ENCODE data around the gene PABPC1L.
A peak's percentile ranks its signal among the peaks of the same experiment; 100 is the strongest.
"Not testable (repeated sequence)": the region's sequence is repeated elsewhere in the genome, so short reads cannot be mapped to it uniquely, and the experiment has no call there.

Gene PABPC1L

DNA sequence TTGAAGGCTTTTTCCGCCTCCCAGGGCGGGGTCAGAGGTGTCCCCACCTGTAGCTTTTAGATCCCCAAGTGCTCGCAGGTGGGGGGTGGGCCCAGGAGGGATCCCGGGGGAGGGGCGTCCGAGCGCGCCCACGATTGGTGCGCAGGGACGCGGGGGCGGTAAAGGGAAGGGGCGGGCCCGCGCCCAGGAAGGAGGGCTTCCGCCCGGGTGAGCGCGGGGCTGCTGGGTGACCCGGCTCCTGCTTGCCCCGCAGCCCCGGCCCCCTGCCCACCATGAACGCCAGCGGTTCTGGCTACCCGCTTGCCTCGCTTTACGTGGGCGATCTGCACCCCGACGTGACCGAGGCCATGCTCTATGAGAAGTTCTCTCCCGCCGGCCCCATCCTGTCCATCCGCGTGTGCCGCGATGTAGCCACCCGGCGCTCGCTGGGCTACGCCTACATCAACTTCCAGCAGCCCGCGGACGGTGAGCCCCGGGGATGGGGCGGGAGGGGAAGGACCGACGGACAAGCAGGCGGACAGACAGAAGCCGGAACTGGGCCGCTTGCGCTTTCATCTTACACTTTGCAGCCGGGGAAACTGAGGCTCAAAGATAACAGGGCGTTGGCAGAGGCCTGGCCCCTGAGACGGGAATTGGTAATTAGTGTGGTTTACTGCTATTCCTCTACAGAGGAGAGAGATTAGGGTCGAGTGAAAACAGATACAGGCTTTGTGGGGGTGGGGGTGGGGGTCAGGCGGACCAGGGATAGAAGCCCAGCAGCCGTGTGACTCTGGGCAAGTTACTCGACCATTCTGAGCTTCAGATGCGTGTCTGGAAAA is at the start of gene PABPC1L:
PABPC1L (plus strand) TSS at position 189 of the 818 bp plus-strand sequence; CDS start at position 273, 84 bp downstream.
- peak; percentile 57 to 75 for DNase-seq

DNA sequence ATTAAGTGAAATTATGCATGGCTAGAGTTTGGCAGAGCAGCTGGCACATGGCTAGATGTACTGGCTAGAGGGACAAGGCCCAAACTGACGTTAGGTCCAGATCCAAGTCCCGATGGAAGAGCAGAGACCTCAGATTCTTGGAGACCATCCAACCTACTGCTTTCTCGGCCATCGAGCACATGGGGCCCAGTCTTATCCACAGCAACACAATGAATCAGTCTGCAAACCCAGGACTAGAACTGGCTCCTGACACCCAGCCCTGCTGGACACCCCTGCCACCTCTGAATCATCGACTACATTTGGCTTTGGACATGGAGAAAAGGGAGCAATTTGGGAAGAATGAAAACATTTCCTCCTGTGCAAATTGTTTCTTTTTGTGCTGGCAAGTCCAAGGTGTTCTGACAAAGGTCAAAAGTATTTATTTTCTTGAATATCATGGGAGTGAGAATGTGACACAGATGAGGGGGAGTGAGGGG is 48.3 kb upstream of the PABPC1L start:
- no peak for DNase-seq

DNA sequence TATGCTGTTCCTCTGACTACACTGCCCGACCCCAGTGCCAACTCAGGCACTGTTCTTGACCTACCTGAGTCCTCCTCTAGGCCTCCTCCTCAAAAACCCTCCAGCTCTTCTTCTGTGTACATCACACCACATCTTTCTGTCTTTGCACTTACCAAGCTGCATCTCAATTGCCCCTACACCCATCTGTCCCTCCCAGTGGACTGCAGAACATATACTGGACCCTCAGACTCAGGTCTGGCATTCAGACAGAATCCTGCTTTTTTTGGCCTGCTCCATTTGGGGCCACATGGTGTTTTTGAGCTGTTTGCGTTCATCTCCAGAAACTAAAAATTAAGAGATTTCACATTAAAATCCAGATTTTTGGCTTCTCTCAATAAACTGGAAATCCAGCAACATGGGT is 47.6 kb upstream of the PABPC1L start:
- no peak for DNase-seq

DNA sequence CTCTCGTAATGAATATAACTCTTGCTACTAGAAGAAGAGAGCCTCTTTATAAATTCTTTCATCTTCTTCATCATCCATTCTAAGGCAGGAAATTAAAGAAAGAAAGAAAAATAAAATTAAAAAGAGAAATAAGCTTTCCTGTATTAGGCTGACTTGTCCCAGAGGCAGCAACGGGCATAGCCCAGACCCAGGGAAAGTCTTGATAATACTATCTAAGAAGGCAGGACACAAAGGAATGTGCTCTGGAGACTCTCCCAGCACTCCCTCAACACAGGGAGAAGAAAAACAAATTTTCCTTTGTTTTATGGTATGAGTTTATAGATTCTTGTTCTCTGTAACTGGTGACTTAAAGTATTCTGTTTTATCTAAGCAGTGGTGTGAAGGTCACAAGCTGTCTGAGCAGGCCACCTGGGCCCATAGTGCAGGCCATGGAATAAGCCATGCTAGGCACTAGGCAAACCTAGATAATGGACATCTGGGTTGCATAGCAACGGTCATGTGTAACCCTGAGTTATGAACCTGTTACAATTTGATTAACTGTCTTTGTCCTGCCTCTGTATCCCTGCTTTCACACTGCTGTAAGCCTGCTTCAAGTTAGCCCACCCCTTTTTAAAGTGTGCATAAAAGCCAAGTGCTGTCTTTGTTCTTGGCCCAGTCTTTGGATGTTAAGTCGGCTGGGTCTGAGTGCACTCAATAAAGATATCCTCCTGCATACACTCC is 46.3 kb upstream of the PABPC1L start:
- DNase-seq, result not testable (repeated sequence)

DNA sequence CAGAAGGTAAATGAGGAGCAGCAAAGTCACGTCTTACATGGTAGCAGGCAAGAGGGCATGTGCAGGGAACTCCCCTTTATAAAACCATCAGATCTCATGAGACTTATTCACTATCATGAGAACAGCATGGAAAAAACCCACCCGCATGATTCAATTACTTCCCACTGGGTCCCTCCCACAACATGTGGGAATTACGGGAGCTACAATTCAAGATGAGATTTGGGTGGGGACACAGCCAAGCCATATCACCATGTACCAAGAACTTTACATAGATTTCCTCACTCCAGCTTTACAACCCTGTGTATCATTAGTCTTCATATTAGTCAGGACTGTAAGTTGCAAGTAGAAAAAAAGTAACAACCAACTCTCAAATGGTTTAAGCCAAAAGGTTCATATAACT is 45.4 kb upstream of the PABPC1L start:
- DNase-seq, result not testable (repeated sequence)

DNA sequence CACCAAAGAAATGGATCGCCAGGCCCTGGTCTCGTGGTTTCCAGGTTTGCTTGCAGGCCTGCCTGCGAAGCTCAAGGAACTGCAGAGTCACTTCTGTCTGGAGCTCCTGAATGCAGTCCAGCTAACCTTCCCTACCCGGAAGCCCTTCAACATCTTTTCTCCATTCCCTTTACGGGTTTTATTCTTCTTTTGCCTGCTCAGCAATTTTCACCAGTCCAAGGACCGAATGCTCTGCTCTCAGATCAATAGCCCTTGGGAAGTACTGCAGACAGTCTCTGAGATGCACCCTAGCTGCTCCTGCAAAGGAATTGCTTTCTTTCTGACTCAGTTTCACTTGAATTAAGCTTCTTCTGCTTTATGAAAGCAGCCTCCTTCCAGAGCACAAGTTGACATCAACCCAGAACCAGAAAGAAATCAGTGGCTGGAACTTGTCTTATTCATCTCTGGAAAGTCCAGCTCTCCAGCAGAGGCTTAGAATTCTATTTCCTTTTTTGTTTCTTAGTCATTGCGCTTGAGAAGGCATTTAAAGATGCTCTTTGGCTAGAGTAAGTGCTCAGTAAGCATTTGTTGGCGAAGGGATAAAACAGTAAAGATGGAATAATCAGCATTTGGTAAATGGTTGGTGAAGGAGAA is 43.0 kb upstream of the PABPC1L start:
- no peak for DNase-seq

DNA sequence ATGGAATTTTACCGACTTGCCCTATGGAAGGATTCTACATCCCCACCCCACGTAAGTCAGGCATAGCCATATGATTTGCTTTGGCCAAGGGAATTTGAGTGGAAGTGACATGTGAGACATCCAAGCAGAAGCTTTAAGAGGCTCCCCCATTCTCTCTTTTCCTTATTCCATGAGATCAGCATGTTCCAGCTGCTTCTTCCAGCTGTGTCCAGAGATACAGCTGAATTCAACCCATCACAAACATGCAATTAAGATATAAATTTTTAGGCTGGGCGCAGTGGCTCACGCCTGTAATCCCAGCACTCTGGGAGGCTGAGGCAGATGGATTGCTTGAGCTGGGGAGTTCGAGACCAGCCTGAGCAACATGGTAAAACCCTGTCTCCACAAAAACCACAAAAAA is 40.4 kb upstream of the PABPC1L start:
- DNase-seq, result no peak

DNA sequence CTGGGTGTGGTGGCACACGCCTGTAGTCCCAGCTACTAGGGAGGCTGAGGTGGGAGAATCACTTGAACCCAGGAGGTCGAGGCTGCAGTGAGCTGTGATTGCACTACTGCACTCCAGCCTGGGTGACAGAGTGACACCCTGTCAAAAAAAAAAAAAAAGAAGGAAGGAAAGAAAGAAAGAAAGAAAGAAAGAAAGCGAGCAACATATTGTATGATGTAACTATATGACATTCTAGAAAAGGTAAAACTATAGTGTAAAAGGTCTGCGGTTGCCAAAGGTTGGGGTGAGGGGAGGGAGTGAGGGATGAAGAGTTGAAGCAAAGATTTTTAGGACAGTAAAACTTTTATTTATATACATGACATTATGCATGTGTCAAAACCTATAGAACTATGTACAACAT is 27.5 kb upstream of the PABPC1L start:
- DNase-seq, result not testable (repeated sequence)

DNA sequence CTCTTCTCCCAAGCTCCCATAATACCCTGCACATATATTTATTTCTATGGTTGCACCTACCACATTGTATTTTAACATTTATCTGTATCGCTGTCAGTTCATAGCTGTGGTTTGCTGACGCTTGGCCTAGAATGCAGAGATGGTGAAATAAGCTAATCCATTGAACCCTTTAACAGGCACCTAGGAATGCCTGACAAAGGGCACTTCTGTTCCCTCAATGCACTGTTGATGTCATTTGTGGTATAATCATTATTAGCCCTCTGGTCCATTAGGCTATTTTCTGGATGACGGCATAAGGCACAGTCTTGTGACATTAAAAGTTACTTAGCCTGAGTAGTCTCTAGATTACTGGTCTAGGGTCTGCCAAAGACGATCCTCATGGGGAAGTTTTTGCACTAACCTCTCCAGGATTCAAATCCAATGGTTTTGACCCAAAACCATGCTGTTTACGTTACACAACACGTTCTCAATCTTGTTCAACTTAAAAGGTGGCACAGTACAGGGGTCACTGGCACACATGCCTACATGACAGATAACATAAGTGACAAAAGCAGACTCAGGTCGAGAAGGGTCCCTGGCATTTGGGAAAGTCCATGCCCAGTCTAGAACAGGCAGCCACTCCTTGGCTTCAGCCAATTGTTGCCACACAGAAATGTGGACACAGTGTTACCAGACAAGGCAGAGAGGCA is 26.5 kb upstream of the PABPC1L start:
- no peak for DNase-seq

DNA sequence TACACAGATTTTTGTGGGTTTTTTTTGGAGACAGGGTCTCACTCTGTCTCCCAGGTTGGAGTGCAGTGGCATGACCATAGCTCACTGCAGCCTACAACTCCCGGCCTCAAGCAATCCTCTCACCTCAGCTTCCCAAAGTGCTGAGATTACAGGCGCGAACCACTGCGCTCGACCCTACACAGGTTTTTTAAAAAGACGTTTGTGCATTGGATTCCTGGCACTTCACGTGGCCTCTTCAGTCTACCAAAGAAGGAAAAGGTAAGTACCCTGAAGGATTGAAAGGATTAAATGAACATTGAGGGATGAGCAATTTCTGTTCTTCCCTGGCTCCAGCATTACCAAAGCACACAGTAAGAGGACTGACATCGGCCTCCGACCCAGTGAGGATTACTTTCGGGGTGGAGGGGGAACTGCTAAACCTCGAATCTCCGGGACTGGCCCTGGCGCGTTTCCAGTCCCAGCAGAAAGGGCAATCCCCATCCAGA is 24.9 kb upstream of the PABPC1L start:
- peak in 1 of 2 experiments; percentile 86 for DNase-seq

DNA sequence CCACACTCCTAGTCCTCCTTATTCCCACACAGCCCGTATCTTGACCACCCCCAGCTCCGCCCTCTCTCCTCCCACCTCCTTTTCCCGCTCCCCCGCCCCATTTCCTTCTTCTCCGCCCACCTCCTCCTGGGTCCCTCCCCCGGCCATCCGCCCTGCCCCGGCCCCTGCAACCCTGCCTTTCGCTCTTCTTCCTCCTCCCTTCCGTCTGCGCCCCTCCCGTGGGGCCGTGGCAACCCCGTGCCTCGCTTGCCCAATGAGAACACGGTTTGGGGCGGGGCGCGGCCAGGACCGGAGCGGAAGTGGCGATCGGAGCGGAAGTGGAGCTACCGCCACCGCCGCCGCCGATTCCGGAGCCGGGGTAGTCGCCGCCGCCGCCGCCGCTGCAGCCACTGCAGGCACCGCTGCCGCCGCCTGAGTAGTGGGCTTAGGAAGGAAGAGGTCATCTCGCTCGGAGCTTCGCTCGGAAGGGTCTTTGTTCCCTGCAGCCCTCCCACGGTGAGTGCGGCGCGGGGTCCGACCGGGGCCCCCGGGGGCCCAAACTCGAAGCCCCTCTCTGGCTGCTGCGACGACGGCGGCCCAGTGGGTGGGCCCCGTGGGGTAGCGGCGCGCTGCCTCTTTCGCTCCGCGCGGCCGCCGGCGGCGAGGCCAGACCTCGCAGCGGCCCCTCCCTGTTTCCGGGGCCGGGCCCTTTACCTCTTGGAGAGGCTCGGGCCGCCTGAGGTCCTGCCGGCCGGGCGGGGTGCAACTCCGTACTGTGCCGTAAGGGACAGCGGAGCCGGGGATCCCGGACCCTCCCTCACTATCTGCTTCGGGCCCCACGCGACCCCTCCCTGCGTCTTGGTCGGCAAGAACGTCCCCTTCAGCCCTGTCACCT is 24.2 kb upstream of the PABPC1L start, which contains the start of gene YWHAB:
YWHAB (plus strand) TSS at position 314 of the 874 bp plus-strand sequence. CDS start 15,829 bp downstream, outside the sequence.
- DNase-seq, result peak; percentile 97

DNA sequence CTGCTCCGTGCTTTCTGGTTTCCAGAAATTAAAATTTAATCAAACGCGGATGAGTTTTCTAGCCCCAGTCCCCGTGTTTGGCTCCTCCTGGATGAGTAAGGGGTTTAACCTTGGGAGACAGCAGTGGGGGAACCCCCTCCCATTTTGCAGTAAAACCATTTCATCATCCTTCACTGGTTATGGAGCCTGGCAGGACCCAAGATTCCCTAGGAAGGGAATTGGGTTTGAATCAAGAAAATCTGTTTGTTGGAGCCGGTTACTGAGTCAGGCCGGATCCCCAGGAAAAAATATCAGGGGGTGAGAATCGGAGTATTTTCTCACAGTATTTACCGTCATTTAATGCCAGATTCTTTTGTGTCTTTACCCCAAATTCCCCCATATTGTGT is 23.6 kb upstream of the PABPC1L start:
- DNase-seq, result no peak

DNA sequence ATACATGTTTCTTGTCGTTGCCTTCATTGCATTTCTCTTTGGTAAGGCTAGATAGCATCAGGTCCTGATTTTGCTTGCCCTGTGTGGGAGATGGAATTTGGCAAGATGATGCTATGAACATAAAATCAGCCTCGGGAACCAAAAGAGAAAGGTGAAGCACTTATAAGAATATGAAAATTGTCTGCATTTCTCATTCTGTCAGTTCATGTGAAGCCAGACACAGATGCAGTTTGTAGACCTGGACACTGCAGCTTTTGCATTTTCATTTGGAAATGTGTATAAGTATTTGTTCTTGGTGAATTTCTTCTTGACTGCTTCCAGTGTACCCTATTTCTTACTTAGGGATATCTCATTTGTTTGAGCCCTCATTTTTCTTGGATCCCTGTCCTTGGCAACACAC is 23.0 kb upstream of the PABPC1L start:
- no peak for DNase-seq

DNA sequence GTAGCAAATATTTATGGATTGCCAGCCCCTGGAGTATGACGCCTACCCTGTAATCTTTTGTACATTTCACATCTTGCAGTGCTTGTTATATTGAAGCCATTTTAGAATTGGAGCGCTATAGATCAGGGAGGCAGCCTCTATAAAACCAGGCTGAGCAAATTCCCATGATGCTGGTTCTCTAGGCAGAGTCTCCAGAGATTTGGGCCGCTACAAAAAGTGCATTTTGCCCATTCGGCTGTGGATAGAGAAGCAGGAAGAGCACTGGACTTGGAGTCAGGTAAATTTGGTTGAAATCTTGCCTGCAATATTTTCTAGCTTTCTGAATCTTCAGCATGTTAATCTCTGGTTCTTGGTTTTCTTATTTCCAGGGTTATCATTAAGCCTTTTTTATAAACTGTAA is 22.4 kb upstream of the PABPC1L start:
- no peak for DNase-seq

DNA sequence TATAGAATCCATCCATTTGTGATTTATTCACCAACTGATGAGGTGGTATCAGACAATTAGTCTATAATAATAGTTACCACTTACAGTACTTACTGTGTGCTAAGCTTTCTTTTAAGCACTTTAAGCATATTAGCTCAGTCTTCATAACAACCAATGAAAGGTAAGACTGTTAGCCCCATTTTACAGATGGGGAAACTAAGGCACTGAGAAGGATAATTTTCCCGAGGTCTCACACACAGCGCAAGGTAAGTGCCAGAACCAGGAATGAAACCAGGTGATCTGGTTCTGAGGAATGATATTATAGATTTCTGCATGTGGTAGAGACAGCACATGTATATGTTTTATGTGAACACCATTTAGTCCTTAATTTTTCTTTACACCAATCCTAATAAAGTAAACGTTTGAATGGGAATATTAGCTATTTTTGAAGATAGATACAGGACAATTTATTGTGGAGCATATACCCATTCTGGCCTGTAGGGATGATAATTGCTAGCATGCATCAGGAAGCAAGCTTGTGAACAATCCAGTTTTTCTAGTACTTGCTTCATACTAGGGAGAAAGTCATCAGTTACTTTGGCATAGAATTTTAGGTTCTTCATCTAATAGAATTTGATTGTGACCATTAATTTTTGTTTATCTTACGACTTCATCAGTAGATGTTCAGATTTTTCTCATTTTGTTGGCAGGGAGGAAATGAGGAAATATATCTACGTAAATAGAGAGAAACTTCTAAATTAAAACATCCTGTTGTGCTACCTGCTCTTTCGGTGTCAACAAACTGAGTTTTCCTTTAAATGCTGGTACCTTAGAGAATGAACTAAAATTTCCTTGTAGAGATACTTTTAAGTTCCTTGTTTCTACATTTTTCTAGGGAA is 21.4 kb upstream of the PABPC1L start:
- peak; percentile 30 to 56 for DNase-seq

DNA sequence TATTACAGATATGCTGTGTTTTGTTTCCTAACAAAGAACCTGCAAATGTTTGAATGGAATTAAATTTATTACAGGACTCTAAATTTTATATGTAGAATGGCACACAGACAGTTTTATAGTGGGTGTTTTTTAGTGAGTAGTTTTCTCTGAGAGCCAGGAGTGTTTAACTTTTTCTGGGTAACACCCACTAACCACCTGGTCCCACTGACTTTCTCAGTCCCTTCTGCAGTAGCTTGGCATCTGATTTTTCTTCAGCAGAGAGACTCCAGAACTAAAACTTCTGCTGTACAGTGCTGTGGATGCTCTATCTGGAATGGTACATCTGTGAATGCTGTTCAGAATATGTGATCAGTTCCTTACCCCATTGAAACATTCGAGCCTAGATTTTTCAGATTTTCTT is 18.0 kb upstream of the PABPC1L start:
- DNase-seq, result no peak

DNA sequence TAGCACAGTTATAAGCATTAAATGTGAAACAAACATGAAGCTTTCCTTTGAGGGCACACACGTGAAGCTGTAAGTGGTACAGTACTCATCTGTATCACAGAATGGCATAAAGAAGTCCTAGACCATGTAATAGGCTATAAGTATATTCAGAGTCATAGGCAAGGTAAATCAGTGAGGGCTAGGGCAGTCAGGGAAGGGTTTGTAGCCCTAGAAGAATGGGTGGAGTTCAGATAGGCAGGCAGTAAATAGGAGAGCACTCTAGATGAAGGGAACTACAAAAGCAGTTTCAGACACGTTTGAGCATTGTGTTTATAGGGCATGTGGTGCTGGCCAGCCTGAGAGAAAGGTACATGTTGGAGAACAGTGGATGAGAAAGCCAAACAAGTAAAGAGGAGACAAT is 14.9 kb upstream of the PABPC1L start:
- DNase-seq, result no peak

DNA sequence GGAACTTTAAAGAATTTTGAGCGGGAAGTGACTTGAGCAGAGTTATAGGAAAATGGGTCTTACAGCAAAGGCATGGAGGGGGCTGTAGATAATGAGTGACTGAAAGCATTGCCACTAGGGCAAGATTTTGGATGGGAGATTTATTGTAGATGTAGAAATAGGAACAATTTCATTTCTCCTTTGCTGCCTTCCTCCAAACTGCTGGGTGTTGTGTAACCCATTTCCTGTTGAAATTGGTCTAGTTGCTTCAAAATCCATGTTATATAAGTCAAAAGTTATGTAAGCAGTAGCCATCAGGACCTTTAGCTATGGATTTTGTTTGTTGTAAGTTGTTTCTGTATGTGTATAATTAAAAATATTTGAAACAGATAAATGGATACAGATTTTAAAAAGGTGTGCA is 13.3 kb upstream of the PABPC1L start:
- peak; percentile 69 to 75 for DNase-seq

DNA sequence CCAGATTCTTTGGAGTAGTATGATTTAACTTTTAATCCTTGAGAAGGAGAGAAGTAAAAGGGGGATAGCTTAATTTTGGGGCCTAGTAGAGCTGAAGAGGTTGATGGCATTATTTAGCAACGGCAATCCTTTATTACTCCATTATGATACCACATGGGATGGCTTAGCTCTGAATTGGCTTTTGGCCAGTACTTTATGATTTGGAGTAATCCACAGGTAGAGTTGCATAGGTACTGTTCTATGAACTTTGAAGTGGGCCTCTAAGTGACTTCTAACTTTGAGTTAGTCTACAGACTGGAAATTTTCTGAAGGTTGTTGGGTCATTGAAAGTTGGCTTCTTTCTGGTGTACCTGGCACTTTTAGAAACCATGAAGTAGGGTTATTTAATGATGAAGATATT is 12.7 kb upstream of the PABPC1L start:
- no peak for DNase-seq

DNA sequence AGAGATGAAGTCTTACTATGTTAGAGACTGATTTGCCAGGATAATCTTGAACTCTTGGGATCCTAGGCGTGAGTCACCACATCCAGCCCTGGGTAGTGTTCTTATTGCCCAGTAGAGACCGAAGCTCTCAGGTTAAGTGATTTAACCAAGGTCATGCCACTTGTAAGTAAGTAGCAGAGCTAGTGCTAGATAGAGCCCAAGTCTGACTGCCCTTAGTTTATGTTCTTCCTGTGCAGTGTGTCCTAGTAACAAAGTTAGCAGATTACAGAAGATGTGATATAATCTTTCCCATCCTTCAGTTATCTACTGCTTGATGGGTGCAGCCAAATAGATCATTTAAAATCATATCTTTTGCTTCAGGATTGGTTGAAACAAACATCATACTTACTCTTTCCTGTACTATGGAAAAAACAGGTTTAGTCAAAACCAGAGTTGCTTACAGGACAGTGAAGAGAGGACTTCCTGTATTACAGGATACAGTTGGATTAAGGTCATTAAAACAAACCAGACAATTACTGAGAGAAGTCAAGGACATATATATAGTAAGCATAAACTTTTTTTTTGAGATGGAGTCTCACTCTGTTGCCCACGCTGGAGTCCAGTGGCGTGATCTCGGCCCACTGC is 9.5 kb upstream of the PABPC1L start:
- no peak for DNase-seq
